ENCODE results near the gene KDM4B.

DNA sequence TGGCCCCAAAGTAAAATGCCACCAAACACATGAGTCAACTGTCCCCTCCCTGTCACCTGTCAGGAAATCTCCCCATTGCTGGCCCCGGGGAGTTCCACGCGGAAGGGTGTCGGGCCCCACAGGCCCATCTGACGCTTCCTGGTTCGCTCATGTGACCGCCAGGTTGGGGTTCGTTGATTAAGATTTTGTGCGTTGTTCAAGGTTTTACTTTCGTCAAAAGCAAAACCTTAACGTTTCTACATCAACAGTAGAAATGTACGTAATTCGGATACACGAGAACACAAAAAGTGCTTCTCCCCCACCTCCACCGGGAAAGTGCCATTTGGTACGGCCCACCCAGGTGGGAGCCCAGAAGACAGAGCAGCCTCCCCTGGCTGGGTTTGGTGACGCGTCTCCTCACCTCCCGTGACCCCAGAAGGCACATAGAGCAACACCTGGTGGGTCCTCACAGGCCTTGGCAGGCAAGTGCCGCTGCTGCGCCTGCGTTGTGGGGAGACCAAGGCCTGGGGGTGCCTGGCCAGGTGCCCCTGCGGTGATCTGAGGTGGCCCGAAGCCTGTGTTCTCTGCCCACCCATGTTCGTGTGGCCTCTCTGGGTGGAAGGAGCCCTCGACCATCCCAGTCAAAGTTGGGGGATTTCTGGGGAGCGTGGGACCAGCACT, 161.6 kb downstream of the KDM4B start:
- TF ChIP-seq, protein P1, sequence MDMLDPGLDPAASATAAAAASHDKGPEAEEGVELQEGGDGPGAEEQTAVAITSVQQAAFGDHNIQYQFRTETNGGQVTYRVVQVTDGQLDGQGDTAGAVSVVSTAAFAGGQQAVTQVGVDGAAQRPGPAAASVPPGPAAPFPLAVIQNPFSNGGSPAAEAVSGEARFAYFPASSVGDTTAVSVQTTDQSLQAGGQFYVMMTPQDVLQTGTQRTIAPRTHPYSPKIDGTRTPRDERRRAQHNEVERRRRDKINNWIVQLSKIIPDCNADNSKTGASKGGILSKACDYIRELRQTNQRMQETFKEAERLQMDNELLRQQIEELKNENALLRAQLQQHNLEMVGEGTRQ (IDR thresholded peaks at IDR 0.05; ENCODE audit: borderline replicate concordance, low read depth, low read length) = no peak
- no peak for TF ChIP-seq EP300 (IDR thresholded peaks at IDR 0.05; ENCODE audit: borderline replicate concordance in 1 of 2, low read depth in 1 of 2, low read length in 1 of 2)
- TF ChIP-seq, protein P2, sequence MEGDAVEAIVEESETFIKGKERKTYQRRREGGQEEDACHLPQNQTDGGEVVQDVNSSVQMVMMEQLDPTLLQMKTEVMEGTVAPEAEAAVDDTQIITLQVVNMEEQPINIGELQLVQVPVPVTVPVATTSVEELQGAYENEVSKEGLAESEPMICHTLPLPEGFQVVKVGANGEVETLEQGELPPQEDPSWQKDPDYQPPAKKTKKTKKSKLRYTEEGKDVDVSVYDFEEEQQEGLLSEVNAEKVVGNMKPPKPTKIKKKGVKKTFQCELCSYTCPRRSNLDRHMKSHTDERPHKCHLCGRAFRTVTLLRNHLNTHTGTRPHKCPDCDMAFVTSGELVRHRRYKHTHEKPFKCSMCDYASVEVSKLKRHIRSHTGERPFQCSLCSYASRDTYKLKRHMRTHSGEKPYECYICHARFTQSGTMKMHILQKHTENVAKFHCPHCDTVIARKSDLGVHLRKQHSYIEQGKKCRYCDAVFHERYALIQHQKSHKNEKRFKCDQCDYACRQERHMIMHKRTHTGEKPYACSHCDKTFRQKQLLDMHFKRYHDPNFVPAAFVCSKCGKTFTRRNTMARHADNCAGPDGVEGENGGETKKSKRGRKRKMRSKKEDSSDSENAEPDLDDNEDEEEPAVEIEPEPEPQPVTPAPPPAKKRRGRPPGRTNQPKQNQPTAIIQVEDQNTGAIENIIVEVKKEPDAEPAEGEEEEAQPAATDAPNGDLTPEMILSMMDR (IDR thresholded peaks at IDR 0.05) = no peak
- no peak for TF ChIP-seq MXI1 (IDR thresholded peaks at IDR 0.05; ENCODE audit: low read depth, low read length)
- no peak for TF ChIP-seq POLR2AphosphoS5 (IDR thresholded peaks at IDR 0.05; ENCODE audit: low read depth, low read length)
